GM04504 (cell line): Measurements from ENCODE around the gene C1QTNF6.

Source experiments
- DNase-seq: peaks from one replicate; pipeline ENCODE4 v3.0.0-alpha.2; 2012; ENCODE audit warnings: low read depth

C1QTNF6 gene

GRCh38 chr22:37190262-37190780, 2.3 kb upstream of the C1QTNF6 start:
- no peak for DNase-seq

GRCh38 chr22:37188901-37189466, 937 bp upstream of the C1QTNF6 start:
- no peak for DNase-seq

DNA sequence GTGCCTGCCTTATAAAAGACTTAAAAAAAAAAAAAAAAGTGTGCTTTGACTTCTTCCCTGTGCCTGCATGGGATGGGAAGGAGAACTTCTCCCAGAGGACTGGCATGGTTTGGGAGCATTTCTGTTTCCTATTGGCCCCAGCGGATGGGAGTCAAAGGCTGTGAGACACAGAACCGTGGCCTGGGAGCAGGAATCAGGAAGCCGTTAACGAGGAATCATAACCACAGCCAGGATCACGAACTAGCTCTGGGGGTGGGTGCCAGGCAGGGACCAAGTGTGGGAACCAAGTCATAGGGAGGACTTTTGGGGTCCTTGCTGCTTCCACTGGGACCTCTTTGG, 526 bp downstream of the C1QTNF6 start:
- no peak for DNase-seq

DNA sequence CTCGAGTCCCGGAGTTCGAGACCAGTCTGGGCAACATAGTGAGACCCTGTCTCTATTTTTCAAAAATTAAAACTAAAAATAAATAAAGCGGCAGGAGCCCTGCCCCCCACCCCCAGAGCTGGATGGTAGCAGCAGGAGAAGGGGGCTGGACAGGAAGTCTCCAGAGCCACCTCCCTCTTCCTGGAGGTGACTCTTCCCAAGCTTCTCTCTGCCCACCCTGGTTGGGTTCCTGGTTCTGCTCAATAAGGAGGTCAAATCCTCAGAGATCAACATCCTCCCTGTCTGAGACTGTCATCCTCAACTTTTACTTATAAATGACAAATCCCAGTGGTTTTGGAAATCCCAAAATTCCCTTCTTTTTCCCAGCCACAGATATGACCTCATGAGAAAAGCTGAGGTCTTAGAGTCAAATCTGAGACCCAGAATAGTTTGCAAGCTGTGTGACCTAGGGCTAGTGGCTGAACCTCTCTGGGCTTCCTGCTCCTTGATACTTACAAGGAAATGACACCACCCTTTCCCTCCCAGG, 987 bp downstream of the C1QTNF6 start:
- DNase-seq: no peak

DNA sequence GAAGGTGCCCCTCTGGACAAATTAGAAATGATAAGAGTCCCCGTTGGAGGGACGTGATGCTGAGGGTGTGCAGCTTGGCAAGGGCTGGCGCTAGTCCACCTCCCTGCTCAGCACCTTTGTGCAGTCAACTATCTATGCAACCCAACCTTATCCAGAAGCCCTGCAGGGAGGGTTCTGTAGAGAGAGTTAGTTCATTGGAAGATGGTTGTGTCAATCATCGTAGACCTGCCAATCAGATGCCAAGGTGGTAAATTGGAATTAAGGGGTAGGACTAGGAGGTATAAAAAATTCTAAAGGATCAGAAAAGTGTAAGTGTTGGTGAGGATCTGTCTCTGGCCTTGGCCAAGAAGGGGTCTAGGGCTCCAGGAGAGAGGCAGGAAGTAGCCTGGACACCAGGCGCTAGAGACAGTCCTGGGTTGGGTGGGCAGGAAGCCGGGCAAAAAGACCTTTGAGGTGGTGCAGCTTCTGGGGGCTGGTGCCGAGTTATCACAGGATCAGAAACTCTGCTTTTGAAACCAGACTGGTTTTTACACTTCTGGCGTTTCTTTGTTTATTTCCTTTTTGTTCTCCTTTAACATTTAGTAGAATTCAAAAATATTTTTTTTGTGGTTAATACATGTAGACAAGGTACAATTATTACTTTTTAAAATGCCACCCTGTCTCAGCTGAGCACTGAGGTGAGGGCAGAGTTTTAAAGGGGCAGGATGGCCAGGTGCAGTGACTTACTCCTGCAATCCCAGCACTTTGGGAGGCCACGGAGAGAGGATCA, 1.6 kb downstream of the C1QTNF6 start:
- no peak for DNase-seq

- no peak for DNase-seq
These were observed 2.3 kb downstream of the C1QTNF6 start for GRCh38 chr22:37185646-37186227.

GRCh38 chr22:37184816-37185541, 3.1 kb downstream of the C1QTNF6 start:
- no peak for DNase-seq

GRCh38 chr22:37184380-37184755, 3.7 kb downstream of the C1QTNF6 start:
- no peak for DNase-seq

GRCh38 chr22:37183432-37184379, 4.3 kb downstream of the C1QTNF6 start:
- no peak for DNase-seq

GRCh38 chr22:37182949-37183245, 5.2 kb downstream of the C1QTNF6 start:
- no peak for DNase-seq

DNA sequence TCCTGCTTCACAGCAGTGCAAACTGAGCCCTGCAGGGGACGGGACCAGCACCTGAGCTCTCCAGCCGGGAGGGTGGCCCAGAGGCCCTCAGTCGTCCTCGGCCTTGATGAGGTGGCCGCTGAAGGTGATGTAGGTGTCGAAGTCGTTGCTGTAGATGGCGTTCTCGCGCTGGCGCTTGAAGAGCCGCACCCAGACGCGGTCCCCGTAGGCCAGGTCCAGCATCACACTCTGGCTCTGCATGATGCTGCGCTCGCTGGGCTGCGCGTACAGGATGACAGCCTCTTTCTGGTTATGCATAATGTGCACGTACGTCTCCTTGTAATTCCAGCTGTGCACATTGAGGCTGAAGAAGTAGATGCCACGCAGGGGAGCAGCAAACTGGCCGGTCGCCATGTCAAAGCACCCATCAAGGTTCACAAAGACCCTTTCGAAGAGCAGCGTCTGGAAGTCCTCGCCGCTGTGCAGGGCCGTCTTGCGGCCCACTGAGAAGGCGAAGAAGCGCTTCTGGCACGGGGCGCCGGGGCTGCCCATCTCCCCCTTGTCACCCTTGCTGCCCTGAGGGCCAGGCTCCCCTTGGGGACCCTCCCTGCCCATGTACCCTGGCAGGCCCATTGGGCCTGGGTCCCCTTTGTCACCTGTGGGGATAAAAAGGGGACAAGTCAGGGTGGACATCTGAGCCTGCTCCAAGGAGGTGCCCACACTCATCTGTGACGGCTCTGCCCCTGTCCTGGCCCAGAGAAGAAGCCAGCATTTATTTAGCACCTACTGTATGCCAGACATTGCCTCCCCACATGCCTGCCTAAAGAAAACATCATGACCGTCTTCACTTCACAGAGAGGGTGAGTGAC, 5.7 kb downstream of the C1QTNF6 start:
- DNase-seq: no peak

GRCh38 chr22:37181681-37182080, 6.4 kb downstream of the C1QTNF6 start:
- DNase-seq: no peak

- DNase-seq: no peak
These were observed 7.4 kb downstream of the C1QTNF6 start for GRCh38 chr22:37180531-37181231.

DNA sequence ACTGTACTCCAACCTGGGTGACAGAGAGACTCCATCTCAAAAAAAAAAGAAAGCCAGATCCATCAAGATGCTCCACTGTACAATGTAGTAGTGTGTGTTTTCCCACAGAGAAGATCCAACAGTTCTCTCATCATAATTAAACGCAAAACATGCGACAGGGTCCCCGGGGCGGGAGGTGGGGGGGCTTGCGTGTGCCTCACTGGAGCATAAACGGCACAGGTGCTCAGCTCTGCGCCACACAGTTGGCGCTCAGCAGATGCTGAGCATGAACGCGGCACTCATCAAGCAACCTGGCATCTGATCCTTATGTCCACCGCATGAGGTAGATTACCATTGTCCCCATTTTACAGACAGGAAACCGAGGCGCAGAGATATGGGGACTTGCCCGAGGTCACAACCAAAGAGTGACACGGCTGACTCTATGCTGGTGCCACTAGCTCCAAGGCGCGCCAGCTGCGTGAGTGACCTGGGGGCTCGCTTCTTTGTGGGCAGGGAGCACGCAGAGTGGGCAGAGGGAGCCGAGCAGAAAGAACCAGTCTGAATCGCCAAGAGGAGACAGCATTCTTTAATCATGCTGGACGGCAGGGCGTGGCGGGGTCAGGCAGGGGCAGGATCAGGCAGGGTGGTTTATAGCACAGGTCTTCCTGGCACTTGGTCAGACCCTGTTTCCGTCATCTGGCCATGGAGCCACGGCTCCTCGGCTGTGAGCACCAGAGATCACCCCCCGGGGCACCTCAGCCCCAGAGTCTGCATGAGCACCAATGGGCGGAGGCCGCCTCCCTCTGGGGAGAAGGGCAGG, 8.2 kb downstream of the C1QTNF6 start:
- no peak for DNase-seq

GRCh38 chr22:37179126-37179470, 8.9 kb downstream of the C1QTNF6 start:
- DNase-seq: no peak

DNA sequence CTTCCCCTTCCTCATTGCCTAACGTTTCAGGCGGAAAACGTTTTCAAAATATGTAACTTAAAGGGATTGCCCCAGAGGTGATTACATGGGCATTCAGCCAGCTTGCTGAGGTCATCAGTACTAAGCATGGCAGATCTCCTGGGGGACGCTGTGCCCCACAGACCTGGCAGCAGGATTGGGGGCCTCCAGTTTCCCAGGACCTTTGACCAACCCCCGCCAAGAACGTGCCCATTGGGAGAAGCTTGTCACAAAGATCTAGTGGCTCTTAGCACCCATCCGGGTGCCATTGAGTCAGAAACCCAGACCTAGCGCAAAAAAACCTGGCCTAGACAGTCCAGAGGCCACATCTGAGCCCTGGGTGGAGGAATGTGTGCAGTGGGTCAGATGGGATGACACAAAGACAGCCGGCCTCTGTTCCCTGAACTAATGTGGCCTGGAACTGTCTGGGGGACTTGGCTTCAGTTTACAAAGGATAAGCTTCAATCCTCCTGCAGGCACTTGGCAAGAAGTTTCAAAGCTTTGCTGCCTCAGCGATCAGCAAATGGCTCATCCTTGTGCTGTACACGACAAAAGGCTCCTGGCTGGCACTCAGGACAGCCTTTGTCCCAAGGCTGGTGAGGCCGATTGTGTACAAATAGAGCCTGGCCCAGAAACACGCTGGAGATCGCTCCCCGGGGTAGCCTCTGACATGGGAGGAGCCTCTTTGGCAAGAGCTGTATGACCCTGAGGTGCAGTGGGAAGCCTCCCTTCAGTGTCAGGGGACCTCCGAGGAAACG, 9.5 kb downstream of the C1QTNF6 start:
- DNase-seq: no peak

- DNase-seq: no peak
These were observed 10.3 kb downstream of the C1QTNF6 start for GRCh38 chr22:37177755-37178154.

GRCh38 chr22:37177221-37177620, 10.8 kb downstream of the C1QTNF6 start:
- no peak for DNase-seq
